ENCODE data around the gene LMO7. TPM values are rescaled to one million over a fixed set of nuclear protein-coding genes. Genes with fewer than 3 reads are reported as not detected.

Gene LMO7
- total RNA-seq, 1 experiment from 2014 or later, result 20.4 TPM

- peaks cover 2 to 17% (median 5%) of the 10 kb centered on the region in 3 experiments; a peak in 3 of 7 replicates for H3K36me3 Mint-ChIP-seq (ENCODE audit: insufficient read depth in 1 of 3, low read depth in 3 of 3)
- Histone ChIP-seq H2BK120ac (ENCODE audit: low read depth, low read length, poor library complexity, severe bottlenecking) (no peak overlapping the region), H3K14ac (ENCODE audit: insufficient read depth, low read length) (no peak overlapping the region), H3K9ac (ENCODE audit: extremely low read depth, insufficient read length, low read length) (no peak overlapping the region), H3K4me2 (ENCODE audit: insufficient read depth, insufficient read length, low read length) (no peak overlapping the region), H4K5ac (ENCODE audit: insufficient read length, low read depth, low read length) (no peak overlapping the region), H4K91ac (ENCODE audit: insufficient read length, low read depth, low read length) (no peak overlapping the region), H2AFZ (ENCODE audit: low read length) (no peak overlapping the region), H3K79me2 (ENCODE audit: insufficient read depth, low read length) (no peaks in the 10 kb centered on the region), H3T11ph (ENCODE audit: low read length) (no peak overlapping the region), H2BK12ac (ENCODE audit: insufficient read length, low read depth, low read length) (no peak overlapping the region), H3K4ac (ENCODE audit: low read depth, low read length) (no peak overlapping the region), H3K9me3 (ENCODE audit: control insufficient read depth, low read depth, low read length) (no peaks in the 10 kb centered on the region), H3K18ac (ENCODE audit: insufficient read length, low read depth, low read length) (no peak overlapping the region), H3K4me1 (ENCODE audit: insufficient read depth, low read length) (no peaks in the 10 kb centered on the region; the same call in 1 of the 2 replicates), H2BK5ac (ENCODE audit: insufficient read length, low read length) (no peak overlapping the region), H2BK20ac (ENCODE audit: low read depth, low read length, poor library complexity, severe bottlenecking) (no peak overlapping the region), H2BK15ac (ENCODE audit: low read depth, low read length) (no peak overlapping the region), H2AK5ac (ENCODE audit: insufficient read length, low read length) (no peak overlapping the region), H4K20me1 (ENCODE audit: control insufficient read depth, insufficient read depth, insufficient read length) (no peaks in the 10 kb centered on the region), H3K27me3 (ENCODE audit: insufficient read depth, low read length) (no peaks in the 10 kb centered on the region), H3K79me1 (ENCODE audit: insufficient read depth, low read depth, low read length, poor library complexity, severe bottlenecking) (no peaks in the 10 kb centered on the region), H3K23ac (ENCODE audit: insufficient read length, low read depth, low read length) (no peak overlapping the region), H3K23me2 (ENCODE audit: insufficient read length, low read depth, low read length, poor library complexity, severe bottlenecking) (no peaks in the 10 kb centered on the region), H3K27ac (ENCODE audit: insufficient read length, low read depth, low read length) (no peak overlapping the region), H3K56ac (ENCODE audit: insufficient read length, low read depth, low read length) (no peak overlapping the region), H4K8ac (replicated peaks; ENCODE audit: insufficient read length, low read depth, low read length) (no peak overlapping the region)
- H3K27ac Mint-ChIP-seq, result no peak overlapping the region
- no peak overlapping the region for H3K4me3 Mint-ChIP-seq
- no peak for TF ChIP-seq CTCF (conservative IDR thresholded peaks at IDR 0.05)
- DNase-seq, result no peak
- WGBS (ENCODE audit: extremely low coverage, insufficient read length, low lambda C conversion rate), result no CpG with 5 or more reads among the region's 1 CpG
- no peaks in the 10 kb centered on the region for H3K9me3 Mint-ChIP-seq
- no peaks in the 10 kb centered on the region for H3K27me3 Mint-ChIP-seq (ENCODE audit: low read depth)
- H3K4me1 Mint-ChIP-seq, result peaks cover 9 to 10% of the 10 kb centered on the region in 2 experiments; a peak in 3 of 4 replicates
These were observed 39.4 kb upstream of the LMO7 start for GRCh38 chr13:75596657-75597182.
